Measurements from ENCODE around the gene EDARADD. TPM values are rescaled to one million over a fixed set of nuclear protein-coding genes. Genes with fewer than 3 reads are reported as not detected.
A peak's percentile ranks its signal among the peaks of the same experiment; 100 is the strongest.

EDARADD gene
- total and polyA plus RNA-seq, 2 of the 13 experiments (the other 11 are each of a cell fraction or from before 2014, with no cell fraction given) = 0.03 TPM; not detected in 1

- TF ChIP-seq ZNF710 (CRISPR knock-in tag; IDR thresholded peaks at IDR 0.05; ENCODE audit: borderline replicate concordance) = no peak
- no peak for TF ChIP-seq ZNF451 (CRISPR knock-in tag; IDR thresholded peaks at IDR 0.05)
- no peak for TF ChIP-seq TCF7L2 (IDR thresholded peaks at IDR 0.05; ENCODE audit: low read depth, low read length)
- TF ChIP-seq BCL3 (CRISPR knock-in tag; IDR thresholded peaks at IDR 0.05) = peak; percentile 26; the same call in 1 of the 2 replicates
- TF ChIP-seq ZNF546 (CRISPR knock-in tag; conservative IDR thresholded peaks at IDR 0.05) = no peak; the same call in 1 of the 2 replicates
- peak; percentile 93 for TF ChIP-seq DRAP1 (CRISPR knock-in tag; IDR thresholded peaks at IDR 0.05)
- no peak for TF ChIP-seq PAF1 (CRISPR knock-in tag; IDR thresholded peaks at IDR 0.05)
- no peak for TF ChIP-seq HMGA1 (CRISPR knock-in tag; conservative IDR thresholded peaks at IDR 0.05)
- TF ChIP-seq CSRNP2 (CRISPR knock-in tag; conservative IDR thresholded peaks at IDR 0.05; ENCODE audit: low read depth) = no peak
- TF ChIP-seq ZNF350 (CRISPR knock-in tag; IDR thresholded peaks at IDR 0.05; ENCODE audit: borderline replicate concordance, low read depth) = peak; percentile 44; the same call in 1 of the 2 replicates
- no peak; the same call in 1 of the 2 replicates for TF ChIP-seq NFYC (CRISPR knock-in tag; IDR thresholded peaks at IDR 0.05)
- TF ChIP-seq PCBP2 (optimal IDR thresholded peaks at IDR 0.05; ENCODE audit: low read depth, low read length, poor library complexity, severe bottlenecking) = no peak
- no peak for TF ChIP-seq JUNB (CRISPR knock-in tag; IDR thresholded peaks at IDR 0.05; ENCODE audit: borderline replicate concordance)
- TF ChIP-seq NONO (IDR thresholded peaks at IDR 0.05) = no peak
- TF ChIP-seq NONO (CRISPR knock-in tag; conservative IDR thresholded peaks at IDR 0.05) = peak; percentile 16; the same call in 1 of the 2 replicates
- TF ChIP-seq STAT6 (CRISPR knock-in tag; IDR thresholded peaks at IDR 0.05; ENCODE audit: borderline replicate concordance) = no peak
- TF ChIP-seq TMF1 (CRISPR knock-in tag; IDR thresholded peaks at IDR 0.05; ENCODE audit: low read depth) = peak; percentile 38; the same call in 1 of the 2 replicates
- no peak for TF ChIP-seq MZF1 (CRISPR knock-in tag; IDR thresholded peaks at IDR 0.05; ENCODE audit: borderline replicate concordance)
- no peak for TF ChIP-seq HCFC1 (IDR thresholded peaks at IDR 0.05; ENCODE audit: low read depth, low read length)
These were observed 130.2 kb downstream of the EDARADD start (continued) for GRCh38 chr1:236524142-236524894.

All from HepG2 (cell line).